Astrocyte (in vitro differentiated cells and primary cell): ENCODE results near the gene TMEM266. TPM values are rescaled to one million over a fixed set of nuclear protein-coding genes. Genes with fewer than 3 reads are reported as not detected.

Experiments
- DNase-seq: peaks from one replicate; pipeline ENCODE4 v3.0.0-alpha.2; 2010; ENCODE audit warnings: low read depth
- FAIRE-seq: peaks from 2 replicates; lab custom pipeline; 2011; peaks lifted over from hg19 to GRCh38; lab: Jason Lieb, UNC
- H2AFZ ChIP-seq: 2 replicates; pipeline ENCODE4 v1.6.0; 2012; ENCODE audit warnings: low read depth, low read length, inconsistent platforms
- H3K27ac ChIP-seq: 2 replicates; pipeline ENCODE4 v1.5.1; 2011; ENCODE audit warnings: low read depth, low read length, inconsistent platforms
- H3K27me3 ChIP-seq: 2 replicates; pipeline ENCODE4 v1.6.0; 2011; ENCODE audit warnings: low read length, inconsistent platforms; ENCODE audit not compliant: insufficient read depth
- H3K36me3 ChIP-seq: 2 replicates; pipeline ENCODE4 v1.5.1; 2011; ENCODE audit warnings: low read length, inconsistent platforms; ENCODE audit not compliant: insufficient read depth
- H3K4me1 ChIP-seq: 2 replicates; pipeline ENCODE4 v1.5.1; 2011; ENCODE audit warnings: low read length, inconsistent platforms; ENCODE audit not compliant: insufficient read depth
- H3K4me2 ChIP-seq: 2 replicates; pipeline ENCODE4 v1.6.0; 2012; ENCODE audit warnings: low read length, inconsistent platforms
- H3K4me3 ChIP-seq: 2 replicates; pipeline ENCODE4 v1.5.1; 2011; ENCODE audit warnings: low read depth, mild to moderate bottlenecking, low read length, inconsistent platforms; ENCODE audit not compliant: insufficient read depth
- H3K79me2 ChIP-seq: 2 replicates; pipeline ENCODE4 v1.6.0; 2012; ENCODE audit warnings: mild to moderate bottlenecking, low read length, inconsistent platforms; ENCODE audit not compliant: insufficient read depth
- H3K9ac ChIP-seq: 2 replicates; pipeline ENCODE4 v1.6.0; 2012; ENCODE audit warnings: mild to moderate bottlenecking, low read length, inconsistent platforms
- H3K9me3 ChIP-seq: 2 replicates; pipeline ENCODE4 v1.5.1; 2012; ENCODE audit warnings: low read depth, mild to moderate bottlenecking, low read length, inconsistent platforms; ENCODE audit not compliant: insufficient read depth
- H4K20me1 ChIP-seq: 2 replicates; pipeline ENCODE4 v1.6.0; 2012; ENCODE audit warnings: low read length, inconsistent platforms; ENCODE audit not compliant: insufficient read depth
- H3K27ac Mint-ChIP-seq: one replicate; pipeline ENCODE4 v1.8.0; 2021; ENCODE audit warnings: mild to moderate bottlenecking, mixed read lengths; ENCODE audit not compliant: unreplicated experiment
- H3K27me3 Mint-ChIP-seq: one replicate; pipeline ENCODE4 v1.8.0; 2021; ENCODE audit warnings: low read depth, mixed read lengths; ENCODE audit not compliant: unreplicated experiment
- H3K36me3 Mint-ChIP-seq: one replicate; pipeline ENCODE4 v1.8.0; 2021; ENCODE audit warnings: low read depth, mixed read lengths; ENCODE audit not compliant: unreplicated experiment
- H3K4me1 Mint-ChIP-seq: one replicate; pipeline ENCODE4 v1.8.0; 2021; ENCODE audit warnings: low read depth, mixed read lengths; ENCODE audit not compliant: unreplicated experiment
- H3K4me3 Mint-ChIP-seq: one replicate; pipeline ENCODE4 v1.8.0; 2021; ENCODE audit warnings: mild to moderate bottlenecking, moderate library complexity, mixed read lengths; ENCODE audit not compliant: unreplicated experiment
- H3K9me3 Mint-ChIP-seq: one replicate; pipeline ENCODE4 v1.8.0; 2021; ENCODE audit warnings: mild to moderate bottlenecking, mixed read lengths; ENCODE audit not compliant: unreplicated experiment
- CTCF ChIP-seq: IDR thresholded peaks from 2 replicates; pipeline ENCODE4 v1.5.1; 2011; ENCODE audit warnings: low read depth, mild to moderate bottlenecking, inconsistent platforms, low read length, moderate library complexity; ENCODE audit not compliant: insufficient read depth
- EZH2 ChIP-seq: IDR thresholded peaks from 2 replicates; pipeline ENCODE4 v1.6.1; 2012; ENCODE audit warnings: mild to moderate bottlenecking, low read length, inconsistent platforms; ENCODE audit not compliant: insufficient read depth
- total RNA-seq: library from RNA; stranded (reverse); gene quantifications from 2 replicates; pipeline ENCODE4 v1.2.1, GENCODE V29; 2021

TMEM266 gene
- total RNA-seq, 1 donor from 2014 or later = 0.36 TPM

DNA sequence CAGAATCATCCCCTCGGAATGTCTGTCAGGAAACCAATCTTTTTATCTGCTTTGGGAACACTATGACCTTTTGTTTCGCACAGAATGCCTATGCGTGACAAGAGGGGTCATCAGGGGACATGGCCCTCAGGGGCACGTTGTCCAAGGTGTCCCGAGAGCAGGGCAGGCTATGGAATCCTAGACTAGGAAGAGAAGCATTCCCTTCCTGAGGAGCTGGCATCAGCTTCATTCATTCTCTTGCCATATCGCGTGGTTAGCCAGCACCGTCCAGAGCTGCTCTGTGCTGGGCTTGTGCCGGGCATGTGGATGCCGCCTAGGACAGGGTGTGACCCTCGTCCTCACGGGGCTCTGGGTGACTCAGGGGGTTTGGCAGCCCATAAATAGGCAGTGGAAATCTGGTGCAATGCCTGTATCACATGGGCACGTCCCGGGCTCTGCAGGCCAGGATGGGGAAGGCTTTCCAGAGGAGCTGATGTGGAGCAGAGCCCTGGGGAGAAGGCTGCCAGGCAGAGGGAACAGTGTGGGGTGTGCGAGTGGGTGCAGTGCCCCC lies 117.8 kb downstream of the TMEM266 start:
- Mint-ChIP-seq H3K4me1 (peaks cover 7% of the 10 kb centered on the region), H3K4me3 (no peak overlapping the region), H3K9me3 (no peaks in the 10 kb centered on the region), H3K27ac (peak overlapping the region; percentile 81), H3K27me3 (peaks cover 27% of the 10 kb centered on the region), H3K36me3 (peaks cover 4% of the 10 kb centered on the region)
- peaks cover 13% of the 10 kb centered on the region for H3K27me3 ChIP-seq
- no peak overlapping the region for H2AFZ ChIP-seq
- no peaks in the 10 kb centered on the region for H3K79me2 ChIP-seq
- no peak for FAIRE-seq
- no peak overlapping the region for H3K4me2 ChIP-seq
- H3K9me3 ChIP-seq = no peaks in the 10 kb centered on the region
- TF ChIP-seq EZH2 = no peak
- TF ChIP-seq CTCF = no peak
- H3K4me1 ChIP-seq = peaks cover 4% of the 10 kb centered on the region
- H3K36me3 ChIP-seq = no peaks in the 10 kb centered on the region
- peak; percentile 13 for DNase-seq
- H3K4me3 ChIP-seq = no peak overlapping the region
- no peak overlapping the region for H3K27ac ChIP-seq
- H3K9ac ChIP-seq = no peak overlapping the region
- H4K20me1 ChIP-seq = no peaks in the 10 kb centered on the region

DNA sequence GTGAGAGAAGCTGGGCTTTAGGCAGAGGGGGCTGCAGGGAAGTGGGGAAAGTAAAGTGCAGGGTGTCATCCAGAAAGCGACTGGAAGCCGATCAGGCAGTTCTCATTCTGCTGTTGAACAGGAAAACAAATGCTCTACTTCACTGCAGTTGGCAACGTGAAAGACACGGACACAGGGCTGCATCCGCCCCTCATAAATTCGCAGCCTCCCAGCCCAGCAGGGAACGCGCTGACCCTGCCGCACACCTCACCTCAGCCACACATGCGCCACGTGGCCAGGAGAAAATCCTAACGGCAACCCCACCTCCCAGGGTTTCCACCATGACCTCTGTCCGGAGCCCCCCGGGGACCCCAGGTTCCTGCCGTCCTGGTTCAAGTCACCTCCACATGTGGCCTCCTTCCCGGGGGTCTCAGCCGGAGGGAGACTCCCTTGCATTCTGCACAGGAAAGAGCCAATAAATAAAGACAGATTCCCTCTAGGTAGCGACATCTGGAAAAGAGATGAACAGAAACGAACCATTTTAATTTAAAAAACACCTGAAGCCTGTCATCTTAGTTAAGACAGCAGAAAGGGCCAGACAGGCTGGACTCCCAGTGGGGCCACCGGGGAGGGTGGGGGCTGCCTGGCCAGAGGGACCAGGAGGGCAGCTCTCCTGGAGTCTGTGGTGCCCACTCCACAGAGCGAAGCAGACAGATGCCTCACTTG lies 118.7 kb downstream of the TMEM266 start:
- no peaks in the 10 kb centered on the region for H3K79me2 ChIP-seq
- H3K27ac Mint-ChIP-seq = peak overlapping the region; percentile 81
- no peak overlapping the region for H3K4me3 ChIP-seq
- H3K9me3 Mint-ChIP-seq = no peaks in the 10 kb centered on the region
- peaks cover 13% of the 10 kb centered on the region for H3K27me3 ChIP-seq
- FAIRE-seq = no peak
- H3K36me3 ChIP-seq = no peaks in the 10 kb centered on the region
- H4K20me1 ChIP-seq = no peaks in the 10 kb centered on the region
- no peaks in the 10 kb centered on the region for H3K36me3 Mint-ChIP-seq
- DNase-seq = no peak
- H2AFZ ChIP-seq = peak overlapping the region; percentile 17
- H3K4me2 ChIP-seq = no peak overlapping the region
- H3K4me1 Mint-ChIP-seq = peaks cover 10% of the 10 kb centered on the region
- TF ChIP-seq EZH2 = no peak
- no peak for TF ChIP-seq CTCF
- H3K27ac ChIP-seq = no peak overlapping the region
- H3K4me3 Mint-ChIP-seq = no peak overlapping the region
- no peaks in the 10 kb centered on the region for H3K9me3 ChIP-seq
- H3K9ac ChIP-seq = no peak overlapping the region
- peaks cover 20% of the 10 kb centered on the region for H3K27me3 Mint-ChIP-seq
- H3K4me1 ChIP-seq = peaks cover 4% of the 10 kb centered on the region

GRCh38 chr15:76179023-76179422 lies 119.2 kb downstream of the TMEM266 start:
- no peaks in the 10 kb centered on the region for H3K36me3 Mint-ChIP-seq
- no peak overlapping the region for H3K27ac ChIP-seq
- H3K27ac Mint-ChIP-seq = no peak overlapping the region
- DNase-seq (no peak), FAIRE-seq (no peak)
- H3K4me1 ChIP-seq = peaks cover 4% of the 10 kb centered on the region
- H3K4me3 ChIP-seq = no peak overlapping the region
- H3K27me3 Mint-ChIP-seq = peaks cover 17% of the 10 kb centered on the region
- no peaks in the 10 kb centered on the region for H3K36me3 ChIP-seq
- no peaks in the 10 kb centered on the region for H3K9me3 Mint-ChIP-seq
- no peaks in the 10 kb centered on the region for H4K20me1 ChIP-seq
- H3K4me3 Mint-ChIP-seq = no peak overlapping the region
- H3K4me1 Mint-ChIP-seq = peaks cover 10% of the 10 kb centered on the region
- H3K4me2 ChIP-seq = no peak overlapping the region
- TF ChIP-seq EZH2 (no peak), CTCF (no peak)
- H2AFZ ChIP-seq = no peak overlapping the region
- H3K9ac ChIP-seq = no peak overlapping the region
- H3K27me3 ChIP-seq = peaks cover 13% of the 10 kb centered on the region
- H3K9me3 ChIP-seq = no peaks in the 10 kb centered on the region
- H3K79me2 ChIP-seq = no peaks in the 10 kb centered on the region
